Measurements from ENCODE around the gene CPA3. TPM values are rescaled to one million over a fixed set of nuclear protein-coding genes. Genes with fewer than 3 reads are reported as not detected.

Gene CPA3
- total RNA-seq, 1 experiment from 2014 or later, result not detected

DNA sequence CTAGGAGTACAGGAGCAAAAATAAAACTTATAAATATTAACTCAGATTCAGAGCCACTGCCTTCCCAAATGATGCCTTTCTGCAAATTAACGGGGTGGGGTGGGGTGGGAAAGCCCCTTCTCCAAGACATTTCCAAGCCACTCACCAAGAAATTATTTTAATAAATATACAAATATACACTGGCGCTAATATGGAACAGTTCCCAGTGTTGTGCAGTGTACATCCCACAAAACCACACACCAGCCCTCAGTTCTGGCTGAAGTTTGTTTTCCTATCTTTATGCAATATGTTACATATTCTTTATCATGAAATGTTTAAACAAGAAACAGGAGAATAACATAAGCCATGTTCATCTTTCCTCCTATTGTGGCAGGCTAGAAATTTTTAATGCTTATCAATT is 73.2 kb downstream of the CPA3 start:
- Mint-ChIP-seq H3K27ac (ENCODE audit: unreplicated experiment) (no peak overlapping the region), H3K36me3 (ENCODE audit: insufficient read depth, unreplicated experiment) (no peaks in the 10 kb centered on the region), H3K4me3 (ENCODE audit: low read depth, unreplicated experiment) (no peak overlapping the region), H3K27me3 (ENCODE audit: unreplicated experiment) (peaks cover 75% of the 10 kb centered on the region), H3K9me3 (ENCODE audit: low read depth, unreplicated experiment) (no peaks in the 10 kb centered on the region), H3K4me1 (ENCODE audit: low read depth, unreplicated experiment) (peaks cover 10% of the 10 kb centered on the region)
- DNase-seq, result no peak
- CTCF ChIA-PET, result no interaction called here
- TF ChIP-seq, protein P1, sequence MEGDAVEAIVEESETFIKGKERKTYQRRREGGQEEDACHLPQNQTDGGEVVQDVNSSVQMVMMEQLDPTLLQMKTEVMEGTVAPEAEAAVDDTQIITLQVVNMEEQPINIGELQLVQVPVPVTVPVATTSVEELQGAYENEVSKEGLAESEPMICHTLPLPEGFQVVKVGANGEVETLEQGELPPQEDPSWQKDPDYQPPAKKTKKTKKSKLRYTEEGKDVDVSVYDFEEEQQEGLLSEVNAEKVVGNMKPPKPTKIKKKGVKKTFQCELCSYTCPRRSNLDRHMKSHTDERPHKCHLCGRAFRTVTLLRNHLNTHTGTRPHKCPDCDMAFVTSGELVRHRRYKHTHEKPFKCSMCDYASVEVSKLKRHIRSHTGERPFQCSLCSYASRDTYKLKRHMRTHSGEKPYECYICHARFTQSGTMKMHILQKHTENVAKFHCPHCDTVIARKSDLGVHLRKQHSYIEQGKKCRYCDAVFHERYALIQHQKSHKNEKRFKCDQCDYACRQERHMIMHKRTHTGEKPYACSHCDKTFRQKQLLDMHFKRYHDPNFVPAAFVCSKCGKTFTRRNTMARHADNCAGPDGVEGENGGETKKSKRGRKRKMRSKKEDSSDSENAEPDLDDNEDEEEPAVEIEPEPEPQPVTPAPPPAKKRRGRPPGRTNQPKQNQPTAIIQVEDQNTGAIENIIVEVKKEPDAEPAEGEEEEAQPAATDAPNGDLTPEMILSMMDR (IDR thresholded peaks at IDR 0.05; ENCODE audit: unreplicated experiment), result no peak
- no TSS peak for BruUV-seq (replicated peaks)
- intact Hi-C loops (cut with micrococcal nuclease; ENCODE audit: unreplicated experiment), result no loop called here

DNA sequence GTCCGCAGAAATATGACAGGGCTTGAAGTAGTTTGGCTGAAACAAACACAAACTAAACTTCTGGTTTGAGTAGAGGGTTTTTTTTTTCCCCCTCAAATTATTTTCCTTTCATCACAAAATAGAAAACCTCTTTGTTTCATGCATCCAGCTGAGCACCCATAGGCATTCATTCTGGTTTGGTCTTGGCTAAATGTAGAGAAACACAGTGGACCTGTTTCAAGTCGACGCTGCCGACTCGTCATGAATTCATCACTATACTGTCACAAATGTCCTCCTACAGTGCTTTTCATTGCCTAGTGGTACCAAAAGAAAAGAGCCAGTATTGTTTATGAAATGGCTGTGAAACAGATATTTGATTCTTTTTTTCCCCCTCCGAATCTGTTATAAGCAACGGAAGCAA is 73.8 kb downstream of the CPA3 start:
- TF ChIP-seq, protein P1 (IDR thresholded peaks at IDR 0.05; ENCODE audit: unreplicated experiment), result no peak
- intact Hi-C loops (cut with micrococcal nuclease; ENCODE audit: unreplicated experiment), result no loop called here
- BruUV-seq (replicated peaks), result no TSS peak
- CTCF ChIA-PET, result no interaction called here
- no peak for DNase-seq
- peaks cover 69% of the 10 kb centered on the region for H3K27me3 Mint-ChIP-seq (ENCODE audit: unreplicated experiment)
- H3K4me3 Mint-ChIP-seq (ENCODE audit: low read depth, unreplicated experiment), result no peak overlapping the region
- no peaks in the 10 kb centered on the region for H3K36me3 Mint-ChIP-seq (ENCODE audit: insufficient read depth, unreplicated experiment)
- H3K27ac Mint-ChIP-seq (ENCODE audit: unreplicated experiment), result no peak overlapping the region
- no peaks in the 10 kb centered on the region for H3K9me3 Mint-ChIP-seq (ENCODE audit: low read depth, unreplicated experiment)
- H3K4me1 Mint-ChIP-seq (ENCODE audit: low read depth, unreplicated experiment), result peaks cover 16% of the 10 kb centered on the region

DNA sequence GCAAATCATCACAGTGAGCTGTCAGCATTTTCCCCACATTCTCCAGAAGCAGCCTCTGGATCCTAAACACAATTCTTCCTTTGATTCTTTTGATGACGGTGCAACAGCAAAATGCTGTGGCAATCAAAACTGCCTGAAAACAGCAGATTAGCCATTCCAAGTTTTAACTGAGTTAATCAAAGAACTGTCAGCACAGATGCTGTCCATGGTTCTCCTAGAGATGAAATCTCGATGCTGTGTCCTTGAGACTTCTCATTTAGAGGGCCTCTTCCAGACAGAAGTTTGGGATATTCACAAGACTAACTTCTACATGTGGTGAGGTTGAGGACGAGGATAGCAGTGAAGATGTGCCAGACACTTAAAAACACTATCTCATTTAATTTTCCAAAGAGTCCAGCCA is 75.9 kb downstream of the CPA3 start:
- peaks cover 56% of the 10 kb centered on the region for H3K27me3 Mint-ChIP-seq (ENCODE audit: unreplicated experiment)
- no peak for DNase-seq
- TF ChIP-seq, protein P1 (IDR thresholded peaks at IDR 0.05; ENCODE audit: unreplicated experiment), result no peak
- no peak overlapping the region for H3K4me3 Mint-ChIP-seq (ENCODE audit: low read depth, unreplicated experiment)
- intact Hi-C loops (cut with micrococcal nuclease; ENCODE audit: unreplicated experiment), result loop anchor here (10.0 kb wide), 2 partner anchors 306 to 476 kb away; no protein-coding TSS in a partner anchor
- CTCF ChIA-PET, result no interaction called here
- no peaks in the 10 kb centered on the region for H3K36me3 Mint-ChIP-seq (ENCODE audit: insufficient read depth, unreplicated experiment)
- H3K9me3 Mint-ChIP-seq (ENCODE audit: low read depth, unreplicated experiment), result no peaks in the 10 kb centered on the region
- no TSS peak for BruUV-seq (replicated peaks)
- H3K27ac Mint-ChIP-seq (ENCODE audit: unreplicated experiment), result no peak overlapping the region
- peaks cover 16% of the 10 kb centered on the region for H3K4me1 Mint-ChIP-seq (ENCODE audit: low read depth, unreplicated experiment)

DNA sequence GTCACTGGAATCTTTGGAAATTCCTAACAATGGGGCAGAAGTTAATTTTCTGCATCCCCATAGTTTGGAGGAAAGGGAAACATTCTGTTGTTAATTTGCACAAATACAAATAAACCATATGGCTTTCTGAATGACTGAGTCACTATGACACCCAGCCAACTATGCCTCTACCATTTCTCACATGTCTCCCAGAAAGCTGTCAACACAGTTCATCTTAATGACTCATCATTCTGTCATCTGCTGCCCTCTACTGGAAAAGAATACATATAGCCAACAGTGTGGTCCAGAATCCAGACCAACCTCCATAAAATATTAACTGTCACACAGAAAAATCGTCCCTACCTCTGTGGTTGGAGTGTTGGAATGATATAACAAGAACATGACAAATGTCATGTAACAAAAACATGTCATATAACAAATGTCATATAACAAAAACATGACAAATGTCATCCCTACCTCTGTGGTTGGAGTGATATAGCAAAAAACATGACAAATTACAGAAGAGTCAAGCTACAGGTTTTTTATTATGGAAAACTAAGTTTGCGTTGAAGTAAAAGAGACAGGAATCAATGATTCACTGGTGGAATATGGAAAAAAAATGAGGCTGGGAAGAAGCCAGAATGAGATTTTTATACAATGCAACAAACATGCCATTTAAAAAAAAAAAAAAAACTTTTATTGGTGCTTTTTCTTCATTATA is 78.6 kb downstream of the CPA3 start:
- BruUV-seq (replicated peaks), result no TSS peak
- H3K36me3 Mint-ChIP-seq (ENCODE audit: insufficient read depth, unreplicated experiment), result no peaks in the 10 kb centered on the region
- peak; percentile 55 for DNase-seq
- TF ChIP-seq, protein P1 (IDR thresholded peaks at IDR 0.05; ENCODE audit: unreplicated experiment), result peak; percentile 84
- intact Hi-C loops (cut with micrococcal nuclease; ENCODE audit: unreplicated experiment), result loop anchor here (1.0 to 10.0 kb wide), 5 partner anchors 82 to 564 kb away; no protein-coding TSS in a partner anchor
- H3K4me3 Mint-ChIP-seq (ENCODE audit: low read depth, unreplicated experiment), result no peak overlapping the region
- peaks cover 29% of the 10 kb centered on the region for H3K27me3 Mint-ChIP-seq (ENCODE audit: unreplicated experiment)
- H3K4me1 Mint-ChIP-seq (ENCODE audit: low read depth, unreplicated experiment), result peaks cover 13% of the 10 kb centered on the region
- no peaks in the 10 kb centered on the region for H3K9me3 Mint-ChIP-seq (ENCODE audit: low read depth, unreplicated experiment)
- H3K27ac Mint-ChIP-seq (ENCODE audit: unreplicated experiment), result no peak overlapping the region
- CTCF ChIA-PET, result interaction anchor here (0.7 to 2.5 kb wide), 5 partner anchors 78 to 301 kb away, joined by 3 to 10 read pairs (median 6); partner anchors contain the start of gene CPA3
